HepG2 (cell line): ENCODE measurements around the gene MLLT10. TPM values are rescaled to one million over a fixed set of nuclear protein-coding genes. Genes with fewer than 3 reads are reported as not detected.

Experiments used
- AHDC1 ChIP-seq: sonication (generic); formaldehyde crosslinking; IDR thresholded peaks from 2 replicates; pipeline ENCODE4 v1.5.1; 2020; ENCODE audit warnings: mild to moderate bottlenecking, missing genetic modification reagents, borderline replicate concordance
- HNF4G ChIP-seq, 2 experiments: sonication (generic) in 1 of 2; formaldehyde crosslinking in 1 of 2; IDR thresholded peaks; 2 replicates each; pipeline versions ENCODE4 v1.4.0 to v1.6.1; 2011 to 2020; ENCODE audit warnings: borderline replicate concordance in 2 of 2, low read depth in 2 of 2, mild to moderate bottlenecking in 2 of 2, low read length in 1 of 2, missing genetic modification reagents in 1 of 2, moderate library complexity in 1 of 2
- LCORL ChIP-seq, 2 experiments: fragments of 450-650 bp in 1 of 2; sonication (generic) in 1 of 2; formaldehyde crosslinking in 1 of 2; IDR thresholded peaks; 2 replicates each; pipeline versions ENCODE4 v1.5.0 to v1.6.1; 2017 to 2020; ENCODE audit warnings: antibody characterized with exemption in 1 of 2, missing genetic modification reagents in 1 of 2
- NR2F6 ChIP-seq, 2 experiments: IDR thresholded peaks; 2 replicates each; pipeline ENCODE4 v1.6.1; 2016; ENCODE audit warnings: antibody characterized with exemption in 1 of 2, mild to moderate bottlenecking in 1 of 2
- PAXIP1 ChIP-seq: sonication (generic); formaldehyde crosslinking; conservative IDR thresholded peaks from 2 replicates; pipeline ENCODE4 v1.4.0; 2020; ENCODE audit warnings: mild to moderate bottlenecking, missing genetic modification reagents, moderate library complexity
- TEAD3 ChIP-seq: optimal IDR thresholded peaks from 2 replicates; pipeline ENCODE3; 2016; ENCODE audit warnings: borderline replicate concordance
- ZMYM4 ChIP-seq: sonication (generic); formaldehyde crosslinking; IDR thresholded peaks from 2 replicates; pipeline ENCODE4 v1.8.1; 2023; ENCODE audit warnings: mild to moderate bottlenecking, missing genetic modification reagents
- ZNF121 ChIP-seq: sonication (generic); formaldehyde crosslinking; IDR thresholded peaks from 2 replicates; pipeline ENCODE4 v1.5.0; 2020; ENCODE audit warnings: mild to moderate bottlenecking, missing genetic modification reagents
- polyA plus RNA-seq, 8 experiments: library from polyadenylated mRNA; depleted of rRNA in 3 of 8; stranded (reverse) in 7 of 8; unstranded in 1 of 8; fragments of >200 nt; fragmentation: Illumina TruSeq in 4 of 8; extraction: Trizol in 4 of 8; gene quantifications; 2 replicates each; pipeline versions ENCODE4 v1.2.1 to v1.2.3, GENCODE V29; 2011 to 2016; ENCODE audit warnings: low read depth in 4 of 8, missing spikeins in 1 of 8, mixed read lengths in 1 of 8; ENCODE audit not compliant: insufficient read depth in 1 of 8
- total RNA-seq, 5 experiments: library from RNA; depleted of rRNA; stranded (reverse); fragments of >200 nt; fragmentation: Illumina TruSeq; extraction: Trizol; gene quantifications; 2 replicates each; pipeline ENCODE4 v1.2.3, GENCODE V29; 2016; ENCODE audit warnings: low read depth in 1 of 5
- TF ChIP-seq, protein P1 (sequence below): sonication (generic); formaldehyde crosslinking; IDR thresholded peaks from 2 replicates; pipeline ENCODE4 v1.4.0; 2020; ENCODE audit warnings: missing genetic modification reagents, mild to moderate bottlenecking, borderline replicate concordance

Gene MLLT10
- total and polyA plus RNA-seq, 2 of the 13 experiments (the other 11 are each of a cell fraction or from before 2014, with no cell fraction given), result 51.3 to 84.1 TPM

GRCh38 chr10:21510241-21511094 is 23.6 kb upstream of the MLLT10 start (continued):
- TF ChIP-seq LCORL (IDR thresholded peaks at IDR 0.05) (no peak), LCORL (CRISPR knock-in tag; IDR thresholded peaks at IDR 0.05) (peak; percentile 57; the same call in 1 of the 2 replicates), ZMYM4 (CRISPR knock-in tag) (0 out of 2 replicates have a peak, but pooled peaks have one; percentile 27), AHDC1 (CRISPR knock-in tag) (peak; percentile 40; the same call in 1 of the 2 replicates), HNF4G (IDR thresholded peaks at IDR 0.05; ENCODE audit: borderline replicate concordance, low read depth, low read length) (peak; percentile 80), HNF4G (CRISPR knock-in tag; IDR thresholded peaks at IDR 0.05; ENCODE audit: borderline replicate concordance, low read depth) (no peak; the same call in 1 of the 2 replicates), NR2F6 (IDR thresholded peaks at IDR 0.05) (no peak), NR2F6 (CRISPR knock-in tag; IDR thresholded peaks at IDR 0.05) (peak; percentile 50; the same call in 1 of the 2 replicates), TEAD3 (CRISPR knock-in tag) (peak; percentile 20), ZNF121 (CRISPR knock-in tag) (no peak), PAXIP1 (CRISPR knock-in tag) (peak; percentile 59)
- TF ChIP-seq, protein P1, sequence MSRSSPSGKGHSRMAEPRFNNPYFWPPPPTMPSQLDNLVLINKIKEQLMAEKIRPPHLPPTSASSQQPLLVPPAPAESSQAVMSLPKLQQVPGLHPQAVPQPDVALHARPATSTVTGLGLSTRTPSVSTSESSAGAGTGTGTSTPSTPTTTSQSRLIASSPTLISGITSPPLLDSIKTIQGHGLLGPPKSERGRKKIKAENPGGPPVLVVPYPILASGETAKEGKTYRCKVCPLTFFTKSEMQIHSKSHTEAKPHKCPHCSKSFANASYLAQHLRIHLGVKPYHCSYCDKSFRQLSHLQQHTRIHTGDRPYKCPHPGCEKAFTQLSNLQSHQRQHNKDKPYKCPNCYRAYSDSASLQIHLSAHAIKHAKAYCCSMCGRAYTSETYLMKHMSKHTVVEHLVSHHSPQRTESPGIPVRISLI (CRISPR knock-in tag), result peak; percentile 34; the same call in 1 of the 2 replicates
